NCI-H2227 (cell line): Measurements from ENCODE around the gene ARRB2.

ENCODE experiments used
- DNase-seq: peaks from one replicate; lab custom pipeline; 2025; ENCODE audit not compliant: unreplicated experiment; lab: John Stamatoyannopoulos, UW

Gene ARRB2

DNA sequence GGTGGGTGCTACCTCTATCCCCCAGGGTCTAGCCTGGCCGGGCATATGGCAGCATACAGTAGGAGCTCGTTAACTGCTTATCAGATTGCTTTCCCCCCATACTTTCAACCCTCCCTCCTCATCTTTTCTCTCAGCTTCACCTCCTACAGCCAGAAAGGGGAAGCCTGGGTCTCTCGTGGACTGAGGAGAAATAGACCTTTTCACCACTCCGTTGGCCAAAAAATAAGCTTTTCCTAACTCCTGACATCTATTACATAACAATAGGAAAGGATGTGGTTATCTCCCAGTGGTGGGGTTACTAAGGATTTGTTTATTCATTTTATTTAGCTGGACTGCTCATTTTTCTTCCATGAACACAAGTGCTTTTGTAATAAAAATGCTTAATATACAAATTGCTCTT is 38.3 kb downstream of the ARRB2 start:
- no peak for DNase-seq

- DNase-seq = no peak
Observed at GRCh38 chr17:4750606-4751005, 40.2 kb downstream of the ARRB2 start.

DNA sequence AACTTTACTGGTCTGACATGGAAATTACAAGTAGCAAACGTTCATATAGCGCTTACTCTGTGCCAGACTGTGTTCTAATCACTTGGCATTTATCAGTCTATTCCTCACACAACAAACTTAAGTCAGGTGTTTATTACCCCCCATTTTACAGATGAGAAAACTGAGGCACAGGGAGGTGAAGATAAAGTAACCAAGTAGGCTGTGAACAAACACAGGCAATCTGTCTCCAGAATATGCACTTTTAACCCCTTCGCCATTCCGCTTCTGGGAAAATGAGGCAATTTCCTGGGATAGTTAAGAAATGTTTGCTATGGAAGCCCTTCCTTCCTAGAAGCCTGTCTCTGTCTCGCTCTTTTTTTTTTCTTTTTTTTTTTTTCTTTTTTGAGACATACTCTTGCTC is 41.5 kb downstream of the ARRB2 start:
- DNase-seq = no peak

GRCh38 chr17:4753392-4753791 is 43.0 kb downstream of the ARRB2 start:
- no peak for DNase-seq

GRCh38 chr17:4759776-4760236 is 49.4 kb downstream of the ARRB2 start:
- no peak for DNase-seq

- DNase-seq = no peak
Observed at GRCh38 chr17:4764595-4764994, 54.2 kb downstream of the ARRB2 start.

GRCh38 chr17:4766201-4766600 is 55.8 kb downstream of the ARRB2 start:
- DNase-seq = no peak

DNA sequence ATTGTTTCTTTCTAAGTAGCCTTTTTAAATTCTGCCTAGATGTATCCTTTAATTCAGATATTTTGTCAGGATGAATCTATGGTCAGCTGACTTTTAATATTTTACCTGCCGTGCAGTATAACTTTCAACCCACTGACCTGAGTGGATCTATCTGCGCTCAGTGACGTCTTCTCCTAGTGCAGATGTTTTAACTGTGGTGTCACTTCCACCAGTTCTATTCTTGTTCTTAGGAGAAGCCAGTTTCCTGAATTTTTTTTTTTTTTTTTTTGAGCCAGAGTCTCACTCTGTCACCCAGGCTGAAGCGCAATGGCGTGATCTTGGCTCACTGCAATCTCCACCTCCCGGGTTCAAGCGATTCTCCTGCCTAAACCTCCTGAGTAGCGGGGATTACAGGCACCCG is 56.3 kb downstream of the ARRB2 start:
- no peak for DNase-seq

DNA sequence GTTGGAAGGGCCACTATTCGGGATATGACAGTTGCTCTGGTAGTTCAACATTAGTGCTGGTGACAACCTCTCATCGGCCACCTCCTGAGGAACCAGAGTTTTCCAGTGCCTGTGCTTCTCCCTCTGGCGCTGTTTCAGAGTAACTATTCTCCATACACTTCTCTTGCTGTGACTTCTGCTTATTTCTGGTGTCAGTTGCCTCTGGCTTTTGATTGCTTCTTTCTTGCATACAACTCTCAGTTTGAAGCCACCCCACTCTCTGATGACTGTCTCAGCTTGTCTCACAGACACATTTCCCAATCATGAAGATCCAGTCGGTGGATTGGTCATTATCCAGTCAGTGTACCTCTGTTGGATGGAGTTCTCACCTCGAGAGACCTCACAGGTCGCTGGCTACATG is 57.9 kb downstream of the ARRB2 start:
- no peak for DNase-seq

GRCh38 chr17:4769628-4770027 is 59.2 kb downstream of the ARRB2 start:
- no peak for DNase-seq
